HG02623 (cell line): ENCODE data around the gene USP21.

Source experiments
- ATAC-seq: cut with Tn5 transposase; IDR thresholded peaks from one replicate; pipeline ENCODE4 v1.9.1; 2021; ENCODE audit warnings: moderate library complexity; ENCODE audit not compliant: unreplicated experiment

USP21 gene

GRCh38 chr1:161215076-161215475, 55.8 kb downstream of the USP21 start, which contains the start of gene FCER1G:
Gene FCER1G, plus strand, starts transcription at chr1:161215295. Its CDS starts 27 bp downstream, at chr1:161215322.
- ATAC-seq, result no peak
